BE2C (cell line): ENCODE results near the gene NAPSA.

Experiments used
- DNase-seq: peaks from one replicate; pipeline ENCODE4 v3.0.0-alpha.2; 2020
- H3K27me3 ChIP-seq: fragments of 250-450 bp; sonication (Bioruptor Pico); 2 replicates; pipeline ENCODE4 v1.5.1; 2020; ENCODE audit warnings: mild to moderate bottlenecking
- H3K36me3 ChIP-seq: fragments of 250-450 bp; sonication (Bioruptor Pico); 2 replicates; pipeline ENCODE4 v1.5.1; 2020; ENCODE audit warnings: mild to moderate bottlenecking
- H3K4me1 ChIP-seq: fragments of 250-450 bp; sonication (Bioruptor Pico); 2 replicates; pipeline ENCODE4 v1.5.1; 2020
- H3K4me3 ChIP-seq: 2 replicates; pipeline ENCODE4 v1.5.1; 2011; ENCODE audit warnings: low read depth, low read length
- H3K9me3 ChIP-seq: fragments of 250-450 bp; sonication (Bioruptor Pico); 2 replicates; pipeline ENCODE4 v1.5.1; 2020
- CTCF ChIP-seq: IDR thresholded peaks from 2 replicates; pipeline ENCODE4 v1.5.1; 2012; ENCODE audit warnings: mild to moderate bottlenecking, low read depth, low read length

NAPSA gene

GRCh38 chr19:50309396-50310125, 55.9 kb downstream of the NAPSA start:
- Histone ChIP-seq H3K4me3 (no peak overlapping the region), H3K36me3 (no peaks in the 10 kb centered on the region), H3K27me3 (peaks cover 12% of the 10 kb centered on the region), H3K9me3 (no peaks in the 10 kb centered on the region; the same call in 1 of the 2 replicates), H3K4me1 (no peaks in the 10 kb centered on the region)
- no peak for DNase-seq
- no peak for TF ChIP-seq CTCF

- Histone ChIP-seq H3K9me3 (no peaks in the 10 kb centered on the region; the same call in 1 of the 2 replicates), H3K4me1 (no peaks in the 10 kb centered on the region), H3K4me3 (no peak overlapping the region), H3K36me3 (no peaks in the 10 kb centered on the region), H3K27me3 (peaks cover 9% of the 10 kb centered on the region)
- no peak for DNase-seq
- no peak for TF ChIP-seq CTCF
Measured at GRCh38 chr19:50308991-50309390, 56.4 kb downstream of the NAPSA start.
